A673 (cell line): Measurements from ENCODE around the gene FDXR.

Experiments
- CTCF ChIP-seq: fragments of 300-800, 200-600 bp; sonication (generic); conservative IDR thresholded peaks from 2 replicates; pipeline ENCODE4 v1.5.1; 2017; ENCODE audit warnings: low read depth, mild to moderate bottlenecking, antibody characterized with exemption, low read length, moderate library complexity, mixed read lengths
- EZH2 ChIP-seq: fragments of 200-600 bp; sonication (generic); IDR thresholded peaks from 2 replicates; pipeline ENCODE4 v1.6.1; 2017; ENCODE audit warnings: borderline replicate concordance, low read depth, mild to moderate bottlenecking, mixed read lengths, antibody characterized with exemption, low read length; ENCODE audit not compliant: poor library complexity, severe bottlenecking

DNA sequence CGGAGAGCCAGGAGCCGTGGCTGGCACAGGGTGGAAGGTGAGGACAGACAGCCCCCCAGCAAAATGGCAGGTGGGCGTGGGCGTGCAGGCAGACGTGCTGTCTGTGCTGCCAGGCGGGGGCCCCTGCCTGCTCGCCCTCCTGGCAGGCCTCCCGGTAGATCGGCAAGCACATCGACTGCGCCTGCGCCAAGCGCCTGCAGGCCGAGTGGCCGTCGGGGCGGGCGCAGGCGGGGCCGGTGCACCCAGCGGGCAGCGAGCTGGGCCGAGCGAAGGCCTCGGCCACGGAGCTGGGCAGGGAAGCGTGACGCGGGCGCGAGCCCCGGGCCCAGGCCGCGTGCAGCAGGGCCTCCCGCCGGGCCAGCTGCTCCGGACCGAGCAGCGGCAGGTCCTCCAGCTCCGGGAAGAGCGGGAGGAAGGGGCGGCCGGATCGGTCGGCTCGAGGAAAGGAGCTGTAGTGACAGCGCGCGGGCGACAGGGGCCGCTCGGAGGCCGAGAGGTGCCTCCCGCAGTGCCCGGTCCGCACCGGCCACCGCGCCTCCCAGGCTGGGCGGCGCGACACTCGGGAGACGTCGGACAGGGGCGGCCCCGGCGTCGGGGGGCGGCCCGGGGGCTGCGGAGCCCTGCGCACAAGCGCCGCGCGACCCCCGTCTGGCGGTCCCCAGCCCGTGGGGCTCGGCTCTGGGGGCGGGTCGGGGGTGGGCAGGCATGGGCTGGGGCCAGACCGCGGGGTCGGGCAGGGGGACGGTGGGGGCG is 30.0 kb downstream of the FDXR start:
- TF ChIP-seq CTCF (peak; percentile 43), EZH2 (no peak)
